C4-2B (cell line): Measurements from ENCODE around the gene HOPX.

Experiments used
- ZFX ChIP-seq: fragments of 450-650 bp; IDR thresholded peaks from 2 replicates; pipeline ENCODE4 v1.6.1; 2017
- TF ChIP-seq, protein P1 (sequence below): fragments of 450-650 bp; conservative IDR thresholded peaks from 2 replicates; pipeline ENCODE4 v1.5.1; 2017; ENCODE audit warnings: mild to moderate bottlenecking

GRCh38 chr4:56655627-56656345 lies 25.3 kb downstream of the HOPX start:
- TF ChIP-seq, protein P1, sequence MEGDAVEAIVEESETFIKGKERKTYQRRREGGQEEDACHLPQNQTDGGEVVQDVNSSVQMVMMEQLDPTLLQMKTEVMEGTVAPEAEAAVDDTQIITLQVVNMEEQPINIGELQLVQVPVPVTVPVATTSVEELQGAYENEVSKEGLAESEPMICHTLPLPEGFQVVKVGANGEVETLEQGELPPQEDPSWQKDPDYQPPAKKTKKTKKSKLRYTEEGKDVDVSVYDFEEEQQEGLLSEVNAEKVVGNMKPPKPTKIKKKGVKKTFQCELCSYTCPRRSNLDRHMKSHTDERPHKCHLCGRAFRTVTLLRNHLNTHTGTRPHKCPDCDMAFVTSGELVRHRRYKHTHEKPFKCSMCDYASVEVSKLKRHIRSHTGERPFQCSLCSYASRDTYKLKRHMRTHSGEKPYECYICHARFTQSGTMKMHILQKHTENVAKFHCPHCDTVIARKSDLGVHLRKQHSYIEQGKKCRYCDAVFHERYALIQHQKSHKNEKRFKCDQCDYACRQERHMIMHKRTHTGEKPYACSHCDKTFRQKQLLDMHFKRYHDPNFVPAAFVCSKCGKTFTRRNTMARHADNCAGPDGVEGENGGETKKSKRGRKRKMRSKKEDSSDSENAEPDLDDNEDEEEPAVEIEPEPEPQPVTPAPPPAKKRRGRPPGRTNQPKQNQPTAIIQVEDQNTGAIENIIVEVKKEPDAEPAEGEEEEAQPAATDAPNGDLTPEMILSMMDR, result no peak
- TF ChIP-seq ZFX, result no peak
